ENCODE measurements around the gene RNH1.

The RNH1 gene

GRCh38 chr11:553083-553987, 46.3 kb upstream of the RNH1 start:
- H3K4me3 ChIP-seq (ENCODE audit: low read depth, low read length), result no peak overlapping the region
- DNase-seq (ENCODE audit: low read depth), result no peak
- TF ChIP-seq MYC (IDR thresholded peaks at IDR 0.05; ENCODE audit: low read depth, low read length) (no peak), POLR2A (IDR thresholded peaks at IDR 0.05; ENCODE audit: extremely low read depth, insufficient read length) (no peak), CTCF (IDR thresholded peaks at IDR 0.05; ENCODE audit: low read depth, low read length) (no peak), MAX (IDR thresholded peaks at IDR 0.05; ENCODE audit: low read depth, low read length) (no peak)

- TF ChIP-seq CTCF (IDR thresholded peaks at IDR 0.05; ENCODE audit: low read depth, low read length) (no peak), POLR2A (IDR thresholded peaks at IDR 0.05; ENCODE audit: extremely low read depth, insufficient read length) (no peak), MAX (IDR thresholded peaks at IDR 0.05; ENCODE audit: low read depth, low read length) (no peak), MYC (IDR thresholded peaks at IDR 0.05; ENCODE audit: low read depth, low read length) (no peak)
- no peak overlapping the region for H3K4me3 ChIP-seq (ENCODE audit: low read depth, low read length)
- DNase-seq (ENCODE audit: low read depth), result no peak
These were observed 44.6 kb upstream of the RNH1 start for GRCh38 chr11:551596-551995.

- no peak overlapping the region for H3K4me3 ChIP-seq (ENCODE audit: low read depth, low read length)
- TF ChIP-seq MAX (IDR thresholded peaks at IDR 0.05; ENCODE audit: low read depth, low read length) (no peak), POLR2A (IDR thresholded peaks at IDR 0.05; ENCODE audit: extremely low read depth, insufficient read length) (no peak), MYC (IDR thresholded peaks at IDR 0.05; ENCODE audit: low read depth, low read length) (no peak), CTCF (IDR thresholded peaks at IDR 0.05; ENCODE audit: low read depth, low read length) (no peak)
- no peak for DNase-seq (ENCODE audit: low read depth)
These were observed 44.1 kb upstream of the RNH1 start for GRCh38 chr11:551131-551530.

- TF ChIP-seq MAX (IDR thresholded peaks at IDR 0.05; ENCODE audit: low read depth, low read length), result no peak
- TF ChIP-seq POLR2A (IDR thresholded peaks at IDR 0.05; ENCODE audit: extremely low read depth, insufficient read length), result no peak
- TF ChIP-seq MYC (IDR thresholded peaks at IDR 0.05; ENCODE audit: low read depth, low read length), result no peak
- TF ChIP-seq CTCF (IDR thresholded peaks at IDR 0.05; ENCODE audit: low read depth, low read length), result no peak
- DNase-seq (ENCODE audit: low read depth), result no peak
- H3K4me3 ChIP-seq (ENCODE audit: low read depth, low read length), result no peak overlapping the region
These were observed 43.7 kb upstream of the RNH1 start for GRCh38 chr11:550746-551085.

GRCh38 chr11:550021-550745, 43.1 kb upstream of the RNH1 start:
- H3K4me3 ChIP-seq (ENCODE audit: low read depth, low read length), result no peak overlapping the region
- TF ChIP-seq MYC (IDR thresholded peaks at IDR 0.05; ENCODE audit: low read depth, low read length), result no peak
- no peak for TF ChIP-seq POLR2A (IDR thresholded peaks at IDR 0.05; ENCODE audit: extremely low read depth, insufficient read length)
- no peak for TF ChIP-seq CTCF (IDR thresholded peaks at IDR 0.05; ENCODE audit: low read depth, low read length)
- no peak for TF ChIP-seq MAX (IDR thresholded peaks at IDR 0.05; ENCODE audit: low read depth, low read length)
- DNase-seq (ENCODE audit: low read depth), result no peak
